ENCODE measurements around the gene FOXI2. TPM values are rescaled to one million over a fixed set of nuclear protein-coding genes. Genes with fewer than 3 reads are reported as not detected.

Gene FOXI2
- total and polyA plus RNA-seq, 2 experiments from 2014 or later, result not detected

GRCh38 chr10:127745861-127746260 is 8.9 kb downstream of the FOXI2 start:
- Histone ChIP-seq H4K20me1 (ENCODE audit: insufficient read depth, poor library complexity, severe bottlenecking) (no peaks in the 10 kb centered on the region), H3K4me3 (no peak overlapping the region), H3K27me3 (peaks cover 17% of the 10 kb centered on the region), H3K27ac (no peak overlapping the region), H2AFZ (no peak overlapping the region), H3K36me3 (replicated peaks; ENCODE audit: insufficient read depth, low read depth) (no peaks in the 10 kb centered on the region), H3K9me2 (replicated peaks; ENCODE audit: insufficient read depth) (no peaks in the 10 kb centered on the region), H3K4me2 (no peak overlapping the region), H3K4me1 (ENCODE audit: insufficient read depth) (no peaks in the 10 kb centered on the region), H3K9me3 (ENCODE audit: low read depth) (no peaks in the 10 kb centered on the region), H3K79me2 (no peaks in the 10 kb centered on the region)
- WGBS (ENCODE audit: low lambda C conversion rate, missing lambda C conversion rate), result 61% methylated on average over 6 of the region's 6 CpGs
- TF ChIP-seq EZH2 (IDR thresholded peaks at IDR 0.05; ENCODE audit: borderline replicate concordance) (no peak), EZH2phosphoT487 (IDR thresholded peaks at IDR 0.05; ENCODE audit: low read depth, severe bottlenecking, unreplicated experiment) (no peak)
- TF ChIP-seq, protein P1, sequence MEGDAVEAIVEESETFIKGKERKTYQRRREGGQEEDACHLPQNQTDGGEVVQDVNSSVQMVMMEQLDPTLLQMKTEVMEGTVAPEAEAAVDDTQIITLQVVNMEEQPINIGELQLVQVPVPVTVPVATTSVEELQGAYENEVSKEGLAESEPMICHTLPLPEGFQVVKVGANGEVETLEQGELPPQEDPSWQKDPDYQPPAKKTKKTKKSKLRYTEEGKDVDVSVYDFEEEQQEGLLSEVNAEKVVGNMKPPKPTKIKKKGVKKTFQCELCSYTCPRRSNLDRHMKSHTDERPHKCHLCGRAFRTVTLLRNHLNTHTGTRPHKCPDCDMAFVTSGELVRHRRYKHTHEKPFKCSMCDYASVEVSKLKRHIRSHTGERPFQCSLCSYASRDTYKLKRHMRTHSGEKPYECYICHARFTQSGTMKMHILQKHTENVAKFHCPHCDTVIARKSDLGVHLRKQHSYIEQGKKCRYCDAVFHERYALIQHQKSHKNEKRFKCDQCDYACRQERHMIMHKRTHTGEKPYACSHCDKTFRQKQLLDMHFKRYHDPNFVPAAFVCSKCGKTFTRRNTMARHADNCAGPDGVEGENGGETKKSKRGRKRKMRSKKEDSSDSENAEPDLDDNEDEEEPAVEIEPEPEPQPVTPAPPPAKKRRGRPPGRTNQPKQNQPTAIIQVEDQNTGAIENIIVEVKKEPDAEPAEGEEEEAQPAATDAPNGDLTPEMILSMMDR (IDR thresholded peaks at IDR 0.05; ENCODE audit: poor library complexity), result no peak
- no peak for DNase-seq (ENCODE audit: low spot score)

DNA sequence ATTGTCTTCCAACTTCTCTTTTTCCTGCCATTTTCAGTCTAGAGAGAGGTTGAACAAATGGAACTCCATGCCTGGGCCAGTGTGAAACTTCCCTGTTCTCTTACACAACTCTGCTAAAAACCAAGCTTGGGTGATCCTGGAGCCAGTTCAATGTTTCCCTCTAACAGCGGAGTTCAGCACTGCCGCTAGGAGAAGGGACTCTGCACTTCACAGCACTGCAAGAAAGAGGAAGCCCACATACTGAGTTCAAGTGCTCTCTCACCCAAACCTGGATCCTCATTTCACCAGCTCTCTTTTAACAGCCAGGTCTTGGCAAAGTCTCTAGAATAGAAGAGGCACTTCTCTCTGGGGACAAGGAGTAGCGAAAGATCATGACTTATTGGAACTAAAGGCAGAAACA is 18.8 kb downstream of the FOXI2 start:
- Histone ChIP-seq H3K4me2 (no peak overlapping the region), H3K9me2 (replicated peaks; ENCODE audit: insufficient read depth) (no peaks in the 10 kb centered on the region), H3K79me2 (no peaks in the 10 kb centered on the region), H3K36me3 (replicated peaks; ENCODE audit: insufficient read depth, low read depth) (no peaks in the 10 kb centered on the region), H3K9me3 (ENCODE audit: low read depth) (no peaks in the 10 kb centered on the region), H3K27me3 (peaks cover 16% of the 10 kb centered on the region), H3K4me1 (ENCODE audit: insufficient read depth) (no peaks in the 10 kb centered on the region), H4K20me1 (ENCODE audit: insufficient read depth, poor library complexity, severe bottlenecking) (no peaks in the 10 kb centered on the region), H2AFZ (no peak overlapping the region), H3K4me3 (no peak overlapping the region), H3K27ac (no peak overlapping the region)
- no peak for DNase-seq (ENCODE audit: low spot score)
- WGBS (ENCODE audit: low lambda C conversion rate, missing lambda C conversion rate), result 67% methylated on average over 3 of the region's 3 CpGs
- TF ChIP-seq, protein P1 (IDR thresholded peaks at IDR 0.05; ENCODE audit: poor library complexity), result no peak
- TF ChIP-seq EZH2phosphoT487 (IDR thresholded peaks at IDR 0.05; ENCODE audit: low read depth, severe bottlenecking, unreplicated experiment), result no peak
- TF ChIP-seq EZH2 (IDR thresholded peaks at IDR 0.05; ENCODE audit: borderline replicate concordance), result no peak

DNA sequence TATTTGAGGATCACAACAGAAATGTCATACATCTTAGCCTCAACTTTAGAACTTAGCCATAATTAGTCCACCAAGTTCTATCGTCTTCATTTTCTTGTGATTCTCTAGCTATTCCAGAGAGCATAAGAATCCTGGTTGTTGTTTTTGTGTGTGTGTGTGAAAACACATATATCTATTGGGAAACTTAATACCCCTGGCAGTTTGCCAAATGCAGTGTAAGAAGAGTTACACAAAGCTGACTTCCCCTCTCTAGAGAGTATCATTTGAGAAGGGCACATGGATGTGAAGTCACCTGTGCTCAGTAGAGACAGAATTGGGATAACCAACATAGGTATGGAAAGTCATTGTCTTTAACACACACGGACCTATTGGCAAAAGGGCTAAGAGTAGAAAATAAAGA is 19.3 kb downstream of the FOXI2 start:
- TF ChIP-seq EZH2 (IDR thresholded peaks at IDR 0.05; ENCODE audit: borderline replicate concordance) (no peak), EZH2phosphoT487 (IDR thresholded peaks at IDR 0.05; ENCODE audit: low read depth, severe bottlenecking, unreplicated experiment) (no peak)
- TF ChIP-seq, protein P1 (IDR thresholded peaks at IDR 0.05; ENCODE audit: poor library complexity), result no peak
- H3K4me2 ChIP-seq, result no peak overlapping the region
- no peaks in the 10 kb centered on the region for H4K20me1 ChIP-seq (ENCODE audit: insufficient read depth, poor library complexity, severe bottlenecking)
- DNase-seq (ENCODE audit: low spot score), result no peak
- no peak overlapping the region for H3K4me3 ChIP-seq
- H3K4me1 ChIP-seq (ENCODE audit: insufficient read depth), result no peaks in the 10 kb centered on the region
- no peaks in the 10 kb centered on the region for H3K9me2 ChIP-seq (replicated peaks; ENCODE audit: insufficient read depth)
- H3K9me3 ChIP-seq (ENCODE audit: low read depth), result no peaks in the 10 kb centered on the region
- 81% methylated on average over 2 of the region's 2 CpGs for WGBS (ENCODE audit: low lambda C conversion rate, missing lambda C conversion rate)
- peaks cover 16% of the 10 kb centered on the region for H3K27me3 ChIP-seq
- no peaks in the 10 kb centered on the region for H3K79me2 ChIP-seq
- no peak overlapping the region for H2AFZ ChIP-seq
- no peak overlapping the region for H3K27ac ChIP-seq
- H3K36me3 ChIP-seq (replicated peaks; ENCODE audit: insufficient read depth, low read depth), result no peaks in the 10 kb centered on the region

- Histone ChIP-seq H2AFZ (no peak overlapping the region), H3K27ac (no peak overlapping the region), H3K36me3 (replicated peaks; ENCODE audit: insufficient read depth, low read depth) (no peaks in the 10 kb centered on the region), H3K9me2 (replicated peaks; ENCODE audit: insufficient read depth) (no peaks in the 10 kb centered on the region), H3K79me2 (no peaks in the 10 kb centered on the region), H3K4me1 (ENCODE audit: insufficient read depth) (no peaks in the 10 kb centered on the region), H3K9me3 (ENCODE audit: low read depth) (no peaks in the 10 kb centered on the region), H3K4me2 (no peak overlapping the region), H4K20me1 (ENCODE audit: insufficient read depth, poor library complexity, severe bottlenecking) (no peaks in the 10 kb centered on the region), H3K27me3 (peaks cover 16% of the 10 kb centered on the region), H3K4me3 (no peak overlapping the region)
- TF ChIP-seq, protein P1 (IDR thresholded peaks at IDR 0.05; ENCODE audit: poor library complexity), result no peak
- no peak for TF ChIP-seq EZH2phosphoT487 (IDR thresholded peaks at IDR 0.05; ENCODE audit: low read depth, severe bottlenecking, unreplicated experiment)
- TF ChIP-seq EZH2 (IDR thresholded peaks at IDR 0.05; ENCODE audit: borderline replicate concordance), result no peak
- WGBS (ENCODE audit: low lambda C conversion rate, missing lambda C conversion rate), result 93% methylated on average over 7 of the region's 7 CpGs
- DNase-seq (ENCODE audit: low spot score), result no peak
Observed at GRCh38 chr10:127757033-127757432, 20.0 kb downstream of the FOXI2 start.
